Tibial artery (tissue), 4 donors: ENCODE data around the gene FOXF1.
A peak's percentile ranks its signal among the peaks of the same experiment; 100 is the strongest.

Experiments
- DNase-seq, 2 donors: peaks; one replicate each; pipeline ENCODE4 v3.0.0-alpha.2; 2019
- H3K27ac ChIP-seq, 2 donors: fragments of 200-600 bp; sonication (generic) in 1 of 2; 1 replicate in 1 of 2; 2 replicates in 1 of 2; pipeline ENCODE4 v1.5.1; 2018 to 2019; ENCODE audit warnings: mild to moderate bottlenecking in 1 of 2
- H3K27me3 ChIP-seq, 2 donors: fragments of 200-600 bp; sonication (generic) in 1 of 2; one replicate each; pipeline versions ENCODE4 v1.5.1 to v1.6.0; 2016 to 2019
- H3K36me3 ChIP-seq, 3 donors: fragments of 200-600 bp; sonication (generic) in 2 of 3; one replicate each; pipeline ENCODE4 v1.5.1; 2016 to 2019; ENCODE audit warnings: mild to moderate bottlenecking in 2 of 3
- H3K4me1 ChIP-seq, 4 donors: fragments of 200-600 bp; sonication (generic) in 2 of 4; 1 replicate in 3 of 4; 2 replicates in 1 of 4; pipeline ENCODE4 v1.5.1; 2016 to 2019
- H3K4me3 ChIP-seq, 2 donors: fragments of 200-600 bp; sonication (generic) in 1 of 2; 1 replicate in 1 of 2; 2 replicates in 1 of 2; pipeline ENCODE4 v1.5.1; 2018 to 2019; ENCODE audit warnings: mild to moderate bottlenecking in 2 of 2
- H3K9me3 ChIP-seq, 3 donors: fragments of 200-600 bp; sonication (generic) in 1 of 3; one replicate each; pipeline ENCODE4 v1.5.1; 2016 to 2019
- CTCF ChIP-seq, 2 experiments: fragments of 200-600 bp in 1 of 2; fragments of 450-650 bp in 1 of 2; IDR thresholded peaks; one replicate each; pipeline ENCODE4 v1.5.1; 2017 to 2019; ENCODE audit warnings: antibody characterized with exemption in 2 of 2, mild to moderate bottlenecking in 1 of 2, moderate library complexity in 1 of 2
- intact Hi-C: fragments of 100-400 bp; cut with DNase I; formaldehyde crosslinking; loops from one replicate; pipeline ENCODE4 v1.15.0; 2023; ENCODE audit warnings: low total_unique reads

FOXF1 gene

GRCh38 chr16:86517033-86517432 is 6.7 kb downstream of the FOXF1 start:
- intact Hi-C loops = loop anchor here (10.0 kb wide), 1 partner anchor 692 kb away; no protein-coding TSS in a partner anchor
- no peak overlapping the region for H3K4me3 ChIP-seq
- no peak for DNase-seq
- H3K9me3 ChIP-seq = no peaks in the 10 kb centered on the region
- TF ChIP-seq CTCF (IDR thresholded peaks at IDR 0.05) = no peak
- no peak overlapping the region for H3K27ac ChIP-seq
- H3K4me1 ChIP-seq = peaks cover 0 to 20% (median 13%) of the 10 kb centered on the region in 4 donors
- no peaks in the 10 kb centered on the region for H3K36me3 ChIP-seq
- H3K27me3 ChIP-seq = peaks cover 0 to 99% of the 10 kb centered on the region in 2 donors

GRCh38 chr16:86517652-86518258 is 7.4 kb downstream of the FOXF1 start:
- no peaks in the 10 kb centered on the region for H3K36me3 ChIP-seq
- TF ChIP-seq CTCF (IDR thresholded peaks at IDR 0.05) = peak; percentile 51 to 62
- intact Hi-C loops = loop anchor here (10.0 kb wide), 1 partner anchor 693 kb away; no protein-coding TSS in a partner anchor
- H3K4me1 ChIP-seq = peaks cover 0 to 20% (median 13%) of the 10 kb centered on the region in 4 donors
- peak; percentile 48 to 81 for DNase-seq
- peaks cover 0 to 98% of the 10 kb centered on the region in 2 donors for H3K27me3 ChIP-seq
- no peak overlapping the region for H3K27ac ChIP-seq
- H3K4me3 ChIP-seq = no peak overlapping the region
- no peaks in the 10 kb centered on the region for H3K9me3 ChIP-seq

DNA sequence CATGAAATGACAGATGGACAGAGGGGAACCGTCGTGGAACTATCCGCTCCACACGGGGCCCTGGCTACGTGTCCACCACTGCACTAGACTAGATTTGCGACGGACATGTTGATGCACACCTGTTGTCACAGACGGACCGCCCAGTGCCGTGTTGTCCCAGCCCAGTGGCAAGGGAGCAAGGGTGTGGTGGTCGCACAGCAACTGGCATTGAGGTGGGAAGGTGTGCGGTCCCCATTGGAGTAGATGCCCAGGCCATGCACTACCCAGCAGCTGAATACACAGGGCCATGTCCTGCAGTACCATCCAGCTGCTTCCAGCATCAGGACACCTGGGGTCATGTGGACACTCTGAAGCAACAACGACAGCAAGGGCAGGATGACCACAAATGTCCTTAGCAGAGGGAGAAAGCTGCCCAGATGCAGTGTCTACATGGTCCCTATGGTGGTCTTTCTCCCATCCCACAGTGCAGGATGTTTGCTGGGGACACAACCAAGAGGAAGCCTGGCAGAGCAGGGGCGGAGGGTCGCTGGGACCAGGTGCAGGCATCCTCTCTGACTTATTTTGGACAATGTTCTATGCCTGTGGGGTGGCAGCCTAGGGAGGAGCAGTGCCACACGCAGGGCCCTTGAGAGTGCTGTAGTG is 8.8 kb downstream of the FOXF1 start:
- Histone ChIP-seq H3K27me3 (peaks cover 0 to 94% of the 10 kb centered on the region in 2 donors), H3K4me3 (no peak overlapping the region), H3K4me1 (peaks cover 0 to 20% (median 13%) of the 10 kb centered on the region in 4 donors), H3K27ac (no peak overlapping the region), H3K36me3 (no peaks in the 10 kb centered on the region), H3K9me3 (no peaks in the 10 kb centered on the region)
- TF ChIP-seq CTCF (IDR thresholded peaks at IDR 0.05) = no peak
- DNase-seq = no peak
- intact Hi-C loops = loop anchor here (10.0 kb wide), 1 partner anchor 694 kb away; no protein-coding TSS in a partner anchor

DNA sequence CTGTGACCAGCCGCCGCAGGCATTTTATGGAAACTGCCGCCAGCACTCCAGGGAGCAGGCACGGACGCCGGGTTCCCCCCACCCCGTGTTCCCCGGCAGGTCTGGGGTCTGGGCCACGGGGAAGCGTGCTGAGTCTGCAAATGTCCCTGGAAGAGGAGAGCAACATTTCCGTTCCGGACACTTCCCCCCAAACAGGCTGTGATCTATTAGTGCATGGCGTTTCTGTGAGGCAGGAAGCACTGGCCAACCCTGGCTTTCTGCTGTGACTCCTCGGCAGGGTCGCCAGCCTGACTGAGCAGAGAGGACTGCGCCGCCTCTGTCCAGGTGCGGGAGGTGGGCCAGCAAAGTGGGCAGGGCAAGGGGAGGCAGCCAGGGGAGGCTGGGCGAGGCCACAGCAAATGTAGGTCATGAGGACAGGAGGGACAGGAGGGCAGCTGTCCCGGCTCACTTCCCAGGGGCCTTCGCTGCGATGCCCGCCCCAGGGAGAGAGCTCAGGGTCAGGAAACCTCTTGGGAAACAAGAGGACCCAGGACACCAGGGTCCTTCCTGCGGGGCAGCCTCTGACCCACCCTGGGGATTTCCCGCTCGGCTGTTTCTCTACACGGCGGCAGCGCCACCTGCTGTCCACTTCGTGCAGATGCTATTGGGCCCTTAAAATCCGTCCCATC is 9.5 kb downstream of the FOXF1 start:
- peak in 1 of 2 donors; percentile 37 for DNase-seq
- intact Hi-C loops = loop anchor here (1.0 to 10.0 kb wide), 2 partner anchors 447 to 695 kb away; no protein-coding TSS in a partner anchor
- peaks cover 0 to 20% (median 13%) of the 10 kb centered on the region in 4 donors for H3K4me1 ChIP-seq
- TF ChIP-seq CTCF (IDR thresholded peaks at IDR 0.05) = peak; percentile 78 to 88
- H3K36me3 ChIP-seq = no peaks in the 10 kb centered on the region
- no peak overlapping the region for H3K27ac ChIP-seq
- H3K27me3 ChIP-seq = peaks cover 0 to 88% of the 10 kb centered on the region in 2 donors
- no peak overlapping the region for H3K4me3 ChIP-seq
- no peaks in the 10 kb centered on the region for H3K9me3 ChIP-seq

DNA sequence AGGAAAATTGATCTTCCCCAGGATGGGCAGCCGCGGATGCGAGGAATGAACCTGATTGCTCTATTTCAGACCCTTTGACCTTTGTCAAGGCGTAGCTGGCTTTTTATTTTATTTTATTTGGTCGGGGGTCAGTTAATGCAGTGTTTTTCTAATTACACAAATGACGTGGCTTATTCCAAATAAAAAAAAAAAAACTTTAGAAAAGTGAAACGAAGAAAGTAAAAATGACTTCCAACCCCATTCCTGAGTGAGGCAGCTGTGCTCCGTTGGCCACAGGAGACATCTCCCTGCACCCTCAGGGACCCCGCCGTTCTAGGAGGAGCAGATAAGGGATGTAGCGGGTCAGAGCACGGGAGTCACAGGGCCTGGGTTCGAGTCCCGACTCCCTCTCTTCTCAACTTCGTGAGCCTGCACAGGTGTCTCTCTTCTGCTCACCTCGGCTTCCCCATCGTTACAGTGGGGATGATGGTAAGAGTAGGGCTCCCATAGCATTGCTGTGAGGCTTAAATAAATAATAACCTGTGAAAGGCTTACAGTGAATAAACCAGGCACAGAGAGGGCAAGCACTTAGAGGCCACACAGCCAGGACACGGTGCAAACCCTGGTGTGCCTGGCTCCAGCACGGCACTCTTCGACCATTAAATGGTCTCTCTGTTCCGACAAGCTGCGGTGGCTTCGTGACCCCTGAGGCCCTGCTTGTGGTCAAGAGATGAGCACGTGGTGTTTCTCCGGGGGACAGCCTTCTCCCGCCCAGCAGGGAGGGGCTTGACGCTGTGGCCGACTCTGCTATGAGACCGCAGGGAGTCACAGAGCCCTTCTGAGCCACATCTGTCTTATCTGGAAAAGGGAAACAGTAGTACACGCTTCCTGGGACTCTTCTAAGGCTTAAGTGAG is 10.2 kb downstream of the FOXF1 start:
- no peaks in the 10 kb centered on the region for H3K9me3 ChIP-seq
- H3K4me1 ChIP-seq = peaks cover 0 to 17% (median 10%) of the 10 kb centered on the region in 4 donors
- TF ChIP-seq CTCF (IDR thresholded peaks at IDR 0.05) = no peak
- no peak overlapping the region for H3K27ac ChIP-seq
- H3K36me3 ChIP-seq = no peaks in the 10 kb centered on the region
- H3K27me3 ChIP-seq = peaks cover 0 to 80% of the 10 kb centered on the region in 2 donors
- DNase-seq = no peak
- H3K4me3 ChIP-seq = no peak overlapping the region
- intact Hi-C loops = loop anchor here (1.0 kb wide), 1 partner anchor 448 kb away; no protein-coding TSS in a partner anchor
